DND-41 (cell line): ENCODE results near the gene CT45A9.
"Not testable (repeated sequence)": the region's sequence is repeated elsewhere in the genome, so short reads cannot be mapped to it uniquely, and the experiment has no call there.

Experiments used
- EZH2 ChIP-seq: IDR thresholded peaks from 3 replicates; pipeline ENCODE4 v1.6.1; 2012; ENCODE audit warnings: borderline replicate concordance, low read depth, mild to moderate bottlenecking, moderate library complexity, low read length, inconsistent platforms; ENCODE audit not compliant: severe bottlenecking
- TF ChIP-seq, protein P1 (sequence below): IDR thresholded peaks from 2 replicates; pipeline ENCODE4 v1.5.1; 2012; ENCODE audit warnings: borderline replicate concordance, low read length, moderate library complexity, mild to moderate bottlenecking; ENCODE audit not compliant: poor library complexity, severe bottlenecking; ENCODE audit errors: extremely low read depth

DNA sequence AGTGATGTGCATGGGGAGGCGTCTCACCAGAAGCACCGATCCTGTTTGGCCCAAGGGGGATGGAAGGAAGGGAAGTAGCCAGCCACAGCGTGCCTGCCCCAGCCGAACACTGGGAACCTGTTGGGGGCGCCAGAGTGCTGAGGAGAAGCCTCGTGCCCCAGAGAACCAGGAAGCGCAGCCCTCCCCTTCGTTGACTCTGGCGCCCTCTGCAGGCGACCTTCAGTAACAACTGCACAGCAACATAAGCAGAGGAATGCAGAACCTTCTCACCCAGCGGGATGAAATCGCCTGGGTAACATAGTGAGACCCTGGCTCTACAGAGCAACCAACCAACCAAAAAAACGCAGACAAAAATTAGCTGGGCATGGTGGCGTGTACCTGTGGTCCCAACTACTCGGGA lies 17.4 kb upstream of the CT45A9 start:
- TF ChIP-seq, protein P1, sequence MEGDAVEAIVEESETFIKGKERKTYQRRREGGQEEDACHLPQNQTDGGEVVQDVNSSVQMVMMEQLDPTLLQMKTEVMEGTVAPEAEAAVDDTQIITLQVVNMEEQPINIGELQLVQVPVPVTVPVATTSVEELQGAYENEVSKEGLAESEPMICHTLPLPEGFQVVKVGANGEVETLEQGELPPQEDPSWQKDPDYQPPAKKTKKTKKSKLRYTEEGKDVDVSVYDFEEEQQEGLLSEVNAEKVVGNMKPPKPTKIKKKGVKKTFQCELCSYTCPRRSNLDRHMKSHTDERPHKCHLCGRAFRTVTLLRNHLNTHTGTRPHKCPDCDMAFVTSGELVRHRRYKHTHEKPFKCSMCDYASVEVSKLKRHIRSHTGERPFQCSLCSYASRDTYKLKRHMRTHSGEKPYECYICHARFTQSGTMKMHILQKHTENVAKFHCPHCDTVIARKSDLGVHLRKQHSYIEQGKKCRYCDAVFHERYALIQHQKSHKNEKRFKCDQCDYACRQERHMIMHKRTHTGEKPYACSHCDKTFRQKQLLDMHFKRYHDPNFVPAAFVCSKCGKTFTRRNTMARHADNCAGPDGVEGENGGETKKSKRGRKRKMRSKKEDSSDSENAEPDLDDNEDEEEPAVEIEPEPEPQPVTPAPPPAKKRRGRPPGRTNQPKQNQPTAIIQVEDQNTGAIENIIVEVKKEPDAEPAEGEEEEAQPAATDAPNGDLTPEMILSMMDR = peak; percentile 54
- not testable (repeated sequence) for TF ChIP-seq EZH2
